Dermis microvascular lymphatic vessel endothelial cell (primary cell): Measurements from ENCODE around the gene CAB39L. TPM values are rescaled to one million over a fixed set of nuclear protein-coding genes. Genes with fewer than 3 reads are reported as not detected.

Source experiments
- DNase-seq, 2 donors: peaks; one replicate each; pipeline versions ENCODE4 v3.0.0 to v3.0.0-alpha.2; 2010; ENCODE audit warnings: low read depth in 2 of 2
- total RNA-seq: library from RNA; depleted of rRNA; stranded (reverse); fragments of >200 nt; gene quantifications from 2 replicates; pipeline ENCODE4 v1.2.1, GENCODE V29; 2014

The CAB39L gene
- total RNA-seq, 1 donor from 2014 or later = 5.3 TPM

DNA sequence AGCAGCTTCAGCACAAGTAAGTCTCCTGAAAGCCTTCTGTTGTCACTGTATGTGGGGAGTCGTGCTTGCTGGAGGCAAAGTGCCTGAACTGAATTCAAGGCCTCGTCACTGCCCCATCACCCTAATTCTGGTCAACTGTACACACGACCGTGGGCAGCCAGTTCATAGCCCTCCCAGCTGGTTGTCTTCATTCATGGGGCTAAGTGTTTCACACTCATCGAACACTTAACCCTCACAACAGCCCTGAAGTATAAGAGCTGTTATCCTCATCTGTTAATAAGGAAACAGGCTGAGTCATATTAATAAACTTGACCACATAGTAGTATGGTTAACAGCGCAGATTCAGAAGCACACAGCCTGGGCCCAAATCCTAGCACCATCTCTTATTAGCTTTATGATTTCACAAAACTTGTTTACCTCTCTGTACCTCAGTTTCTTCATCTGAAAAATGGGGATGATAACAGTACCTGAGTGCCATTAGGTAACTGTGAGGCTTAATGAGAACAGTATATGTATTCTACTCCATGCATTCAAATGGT is 129.5 kb downstream of the CAB39L start:
- no peak for DNase-seq

- DNase-seq = no peak
Observed at GRCh38 chr13:49311816-49312215, 132.0 kb downstream of the CAB39L start.

GRCh38 chr13:49310251-49310650 is 133.6 kb downstream of the CAB39L start:
- DNase-seq = no peak

DNA sequence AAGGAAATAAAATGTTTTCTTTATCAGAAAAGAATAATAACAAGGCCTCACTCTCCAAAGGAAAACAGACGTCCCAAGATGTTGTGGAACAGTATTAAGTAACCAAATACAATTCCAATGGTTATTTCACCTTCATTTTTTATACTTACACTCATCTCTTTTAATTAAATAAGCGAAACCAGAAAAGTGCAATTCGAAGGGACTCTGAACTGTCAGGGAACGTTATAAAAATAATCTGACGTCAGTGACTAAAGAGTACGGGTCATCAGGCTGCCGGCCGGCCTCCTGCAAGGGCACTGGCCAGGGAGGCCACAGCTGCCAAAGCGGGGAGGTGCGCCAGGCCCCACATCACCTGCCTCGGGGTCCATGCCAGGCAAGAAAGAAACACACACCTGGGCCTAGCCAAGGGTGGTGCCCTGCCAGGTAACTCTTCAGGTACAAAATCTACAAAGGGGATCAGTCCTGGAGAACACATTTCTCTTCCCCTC is 134.9 kb downstream of the CAB39L start:
- DNase-seq = peak in 1 of 2 donors; percentile 44

DNA sequence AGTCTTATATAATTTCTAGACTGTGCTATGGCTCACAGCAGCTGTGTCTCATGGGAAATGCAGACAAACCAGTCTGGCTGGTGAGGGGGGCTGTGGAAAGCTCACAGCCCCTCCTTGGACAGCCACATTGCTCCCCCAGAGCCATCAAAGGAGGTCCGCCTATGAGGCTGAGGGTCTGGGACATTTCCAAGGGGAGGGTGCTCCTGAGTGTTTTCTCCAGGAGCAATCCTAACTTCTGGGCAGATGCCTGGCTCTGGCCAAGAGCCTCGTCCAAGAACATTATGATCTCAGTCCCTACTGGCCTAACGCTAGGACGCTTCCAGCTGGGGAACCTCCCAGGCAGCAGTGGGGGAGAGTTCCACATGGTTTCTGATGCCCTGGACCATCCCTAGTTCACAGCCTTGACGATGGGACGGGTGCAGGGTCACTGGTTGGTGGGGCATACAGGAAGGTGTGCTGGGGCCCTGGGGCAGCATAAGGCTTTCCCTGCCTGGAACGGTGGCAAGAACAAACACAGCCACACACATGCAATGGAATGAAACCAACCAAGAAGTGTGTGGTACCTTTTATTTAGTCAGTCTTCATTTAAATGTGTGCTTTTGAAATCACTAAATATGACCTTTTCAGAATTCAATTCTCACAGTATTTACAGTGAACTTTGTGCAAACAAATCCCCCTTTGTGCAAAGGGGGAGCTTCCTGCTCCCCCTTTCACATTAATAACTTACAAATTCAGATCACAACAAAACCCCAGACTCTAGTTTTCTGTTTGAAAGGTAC is 135.6 kb downstream of the CAB39L start:
- DNase-seq = no peak

GRCh38 chr13:49307365-49307764 is 136.5 kb downstream of the CAB39L start:
- no peak for DNase-seq

DNA sequence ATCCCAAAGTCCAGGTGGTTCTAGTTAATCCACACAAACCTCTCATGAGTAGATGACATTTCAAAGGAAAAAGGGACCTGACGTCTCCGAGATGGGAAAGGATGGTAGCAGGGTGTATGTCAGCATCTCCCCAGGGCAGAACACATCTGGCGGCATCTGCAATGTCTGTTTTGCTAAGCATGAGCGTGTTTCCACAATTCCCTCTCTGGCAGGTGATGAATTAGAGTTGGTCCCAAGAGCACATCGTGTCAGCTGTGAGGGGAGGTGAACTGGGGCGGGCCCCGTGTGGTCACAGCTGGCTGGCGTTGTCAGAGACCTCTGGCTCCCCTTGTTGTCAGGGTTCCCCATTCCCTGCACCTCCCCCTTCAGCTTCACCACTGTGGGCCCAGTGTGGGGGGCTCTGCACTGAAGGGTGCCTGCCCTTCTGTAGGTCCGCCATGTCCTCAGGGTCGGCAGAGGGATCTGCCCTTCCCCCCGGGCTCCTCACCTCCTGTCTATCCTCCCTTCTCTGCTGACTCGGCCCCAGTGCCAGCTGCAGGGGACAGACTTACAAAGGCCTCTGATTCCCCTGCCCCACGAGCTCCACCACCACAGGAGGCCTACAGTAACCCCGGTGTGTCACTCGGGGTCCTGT is 138.0 kb downstream of the CAB39L start:
- DNase-seq = no peak

DNA sequence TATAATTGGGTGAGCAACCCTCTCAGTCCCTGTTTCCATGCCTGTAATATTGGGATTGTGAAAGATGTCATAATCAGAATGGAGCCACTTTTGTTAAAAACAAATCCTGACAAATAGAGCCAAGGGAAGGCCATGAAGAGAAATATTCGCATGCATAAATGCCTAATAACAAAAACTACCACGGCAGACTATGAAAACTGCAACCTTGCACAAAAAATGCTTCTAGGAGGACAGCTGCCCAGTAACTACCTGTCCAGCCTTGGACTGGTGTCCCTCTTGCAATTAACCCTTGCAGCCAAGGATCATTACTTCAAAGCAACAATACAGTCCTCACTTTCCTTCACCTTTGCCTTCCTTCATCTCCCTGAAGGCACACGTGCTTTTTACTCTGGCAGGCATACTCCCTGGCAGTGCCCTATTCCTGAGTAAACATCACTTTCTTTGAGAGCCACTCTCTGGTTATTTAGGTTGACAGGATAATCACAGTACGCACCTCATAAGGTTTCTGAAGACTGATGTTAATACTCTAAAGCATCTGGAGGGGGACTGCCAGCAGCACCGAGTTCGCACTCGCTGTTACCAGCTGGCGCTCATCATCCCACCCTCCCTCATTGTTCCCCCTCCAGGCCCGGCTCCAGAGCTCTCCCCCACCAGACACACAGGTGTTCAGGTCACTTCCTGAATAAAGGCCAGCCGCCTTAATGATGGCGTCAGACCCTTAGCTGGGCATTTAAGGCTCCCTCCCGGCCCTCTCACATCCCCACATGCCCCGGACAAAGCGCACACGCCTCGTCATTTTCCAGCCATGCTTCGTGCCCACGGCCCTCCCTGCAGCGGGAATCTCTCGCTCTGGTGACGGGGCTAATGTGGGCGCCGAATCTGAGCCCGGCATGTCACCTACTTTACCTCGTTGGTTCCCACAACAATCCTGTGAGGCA is 138.8 kb downstream of the CAB39L start:
- no peak for DNase-seq

DNA sequence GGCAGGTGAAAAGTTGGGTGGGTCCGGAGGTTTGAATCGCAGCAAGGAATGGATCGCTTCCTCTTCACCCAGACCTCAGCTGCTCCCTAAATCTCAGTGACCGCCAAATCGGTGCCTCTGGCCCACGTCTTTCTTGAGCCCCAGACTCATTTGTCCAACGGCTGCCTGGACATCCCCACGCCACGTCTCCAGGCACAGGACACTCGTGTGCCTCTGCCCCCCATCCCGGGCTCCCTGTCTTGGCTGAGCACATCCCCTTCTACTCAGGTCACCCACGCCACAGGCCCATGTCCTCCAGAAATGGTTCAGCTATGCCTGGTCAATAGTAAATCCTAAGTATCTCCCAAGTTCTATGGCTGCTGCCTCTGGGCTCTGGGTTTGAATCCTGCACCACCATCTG is 139.5 kb downstream of the CAB39L start:
- DNase-seq = no peak

DNA sequence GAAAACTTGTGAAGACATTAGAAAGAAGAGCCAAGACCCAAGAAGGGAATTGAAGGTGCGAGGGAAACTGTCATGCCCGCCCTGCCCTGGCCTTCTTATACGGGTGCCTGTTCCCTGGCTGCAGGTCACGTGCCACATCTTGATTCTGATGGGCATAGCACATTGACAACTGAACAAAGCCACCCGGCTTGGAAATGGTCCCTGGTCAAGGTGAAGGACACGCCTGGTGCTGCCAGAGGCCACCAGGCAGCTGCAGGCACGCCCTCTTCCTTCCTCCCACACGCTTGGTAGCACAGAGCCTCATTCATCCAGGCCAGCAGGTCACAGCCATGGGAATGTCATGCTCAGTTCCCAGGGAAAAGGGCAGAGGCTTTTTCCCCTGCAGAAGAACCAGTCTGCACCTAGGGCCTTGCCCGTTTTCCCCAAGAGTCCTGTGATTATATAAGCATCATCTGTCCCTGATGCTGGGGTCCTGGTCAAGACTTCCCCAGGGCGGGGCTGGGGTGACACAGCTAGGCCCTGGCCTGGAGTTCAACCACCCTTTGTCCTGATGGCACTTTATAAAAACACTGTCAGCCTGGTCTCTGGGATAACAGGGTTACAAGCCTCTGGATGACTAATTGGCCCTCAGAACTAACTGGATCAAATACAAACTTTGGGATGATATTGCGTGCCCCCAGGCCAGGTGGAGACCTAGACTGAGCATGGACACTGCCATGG is 140.2 kb downstream of the CAB39L start:
- peak; percentile 44 to 65 for DNase-seq

DNA sequence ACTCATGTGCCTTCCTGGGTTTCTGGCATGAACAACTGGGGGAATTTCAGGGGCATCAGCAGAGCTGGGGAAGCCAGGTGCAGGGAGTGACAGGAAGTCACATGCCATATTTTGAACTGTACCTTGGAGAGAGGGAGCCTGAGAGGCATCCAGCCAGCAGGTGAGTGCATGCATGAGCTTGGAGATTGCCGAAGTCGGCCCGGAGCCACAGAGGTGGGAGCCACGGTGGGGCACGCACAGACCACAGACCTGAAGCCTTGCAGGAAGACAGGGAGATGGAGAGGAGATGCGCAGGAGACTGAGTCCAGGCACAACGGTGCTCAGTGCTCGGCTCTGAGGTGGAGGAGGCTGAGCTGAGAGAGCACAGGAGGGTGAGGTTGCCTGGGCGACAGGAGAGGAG is 141.0 kb downstream of the CAB39L start:
- no peak for DNase-seq

- no peak for DNase-seq
Observed at GRCh38 chr13:49302222-49302621, 141.6 kb downstream of the CAB39L start.

GRCh38 chr13:49300739-49301589 is 142.9 kb downstream of the CAB39L start:
- DNase-seq = peak; percentile 57 to 70

- no peak for DNase-seq
Observed at GRCh38 chr13:49300276-49300675, 143.6 kb downstream of the CAB39L start.

GRCh38 chr13:49298903-49299605 is 144.8 kb downstream of the CAB39L start:
- DNase-seq = no peak

DNA sequence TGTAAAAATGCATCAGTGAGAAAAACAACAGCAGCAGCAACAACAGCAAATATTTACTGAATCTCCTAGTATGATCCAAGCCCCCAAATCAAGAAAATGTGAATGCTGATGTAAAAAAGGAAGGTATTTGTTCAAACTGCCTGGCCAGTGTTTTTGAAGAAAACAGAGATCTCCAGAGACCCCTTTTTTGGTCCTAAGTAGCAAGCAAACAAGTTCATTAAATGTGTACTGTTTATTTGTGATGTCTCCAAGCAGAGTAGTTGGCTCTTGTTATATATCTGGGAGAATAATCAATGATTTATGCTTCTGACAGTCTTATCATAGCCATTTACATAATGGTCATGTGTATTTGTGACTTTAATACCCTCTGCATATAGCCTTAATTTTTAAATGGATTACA is 145.4 kb downstream of the CAB39L start:
- no peak for DNase-seq

- no peak for DNase-seq
Observed at GRCh38 chr13:49297338-49297737, 146.5 kb downstream of the CAB39L start.

- DNase-seq = no peak
Observed at GRCh38 chr13:49296659-49297058, 147.2 kb downstream of the CAB39L start.

- DNase-seq = no peak
Observed at GRCh38 chr13:49295244-49295643, 148.6 kb downstream of the CAB39L start.
